Smooth muscle cell (in vitro differentiated cells): Measurements from ENCODE around the gene AMER2. TPM values are rescaled to one million over a fixed set of nuclear protein-coding genes. Genes with fewer than 3 reads are reported as not detected.

Experiments used
- DNase-seq: peaks from one replicate; lab custom pipeline; 2025; ENCODE audit not compliant: unreplicated experiment; lab: John Stamatoyannopoulos, UW
- H2AFZ ChIP-seq: fragments of 200-600 bp; sonication (generic); 2 replicates; pipeline ENCODE4 v1.6.0; 2016; ENCODE audit warnings: antibody characterized with exemption, low read depth, mild to moderate bottlenecking
- H3F3A ChIP-seq: fragments of 200-600 bp; sonication (generic); 2 replicates; pipeline ENCODE4 v1.6.0; 2017; ENCODE audit warnings: antibody characterized with exemption, low read depth
- H3K27ac ChIP-seq: fragments of 200-600 bp; sonication (generic); 2 replicates; pipeline ENCODE4 v1.5.1; 2016; ENCODE audit warnings: low read depth, mild to moderate bottlenecking
- H3K27me3 ChIP-seq: fragments of 200-600 bp; sonication (generic); 2 replicates; pipeline ENCODE4 v1.6.1; 2016; ENCODE audit warnings: low read depth, mild to moderate bottlenecking
- H3K36me3 ChIP-seq: fragments of 200-600 bp; sonication (generic); 2 replicates; pipeline ENCODE4 v1.5.1; 2016; ENCODE audit warnings: low read depth
- H3K4me1 ChIP-seq: fragments of 200-600 bp; sonication (generic); 2 replicates; pipeline ENCODE4 v1.5.1; 2016; ENCODE audit warnings: low read depth
- H3K4me2 ChIP-seq: fragments of 200-600 bp; sonication (generic); 2 replicates; pipeline ENCODE4 v1.6.0; 2016; ENCODE audit warnings: mild to moderate bottlenecking
- H3K4me3 ChIP-seq: fragments of 200-600 bp; sonication (generic); 2 replicates; pipeline ENCODE4 v1.5.1; 2016; ENCODE audit warnings: mild to moderate bottlenecking
- H3K79me2 ChIP-seq: fragments of 200-600 bp; sonication (generic); 2 replicates; pipeline ENCODE4 v1.6.0; 2016; ENCODE audit warnings: low read depth, mild to moderate bottlenecking
- H3K9ac ChIP-seq: fragments of 200-600 bp; sonication (generic); 2 replicates; pipeline ENCODE4 v1.6.0; 2016; ENCODE audit warnings: low read depth
- H3K9me3 ChIP-seq: fragments of 200-600 bp; sonication (generic); replicated peaks from 2 replicates; pipeline ENCODE4 v1.5.1; 2016; ENCODE audit warnings: low read depth
- H4K20me1 ChIP-seq: fragments of 200-600 bp; sonication (generic); 2 replicates; pipeline ENCODE4 v1.6.0; 2016; ENCODE audit warnings: low read depth
- WGBS: methylation state at CpG from one replicate; pipeline ENCODE4 v1.1.7; 2016; ENCODE audit warnings: low lambda C conversion rate; 5-methylcytosine and 5-hydroxymethylcytosine counted together
- polyA plus RNA-seq: library from polyadenylated mRNA; unstranded; fragments of >200 nt; fragmentation: Nextera tagmentation; extraction: Ambion mirVana; gene quantifications from 2 replicates; pipeline ENCODE4 v1.2.1, GENCODE V29; 2016
- total RNA-seq: library from RNA; depleted of rRNA; stranded (reverse); fragments of >200 nt; gene quantifications from 2 replicates; pipeline ENCODE4 v1.2.3, GENCODE V29; 2014
- TF ChIP-seq, protein P1 (sequence below): fragments of 200-600 bp; sonication (generic); IDR thresholded peaks from 2 replicates; pipeline ENCODE4 v1.5.1; 2017; ENCODE audit warnings: borderline replicate concordance, mild to moderate bottlenecking, antibody characterized with exemption; ENCODE audit not compliant: insufficient read depth, poor library complexity, severe bottlenecking

AMER2 gene
- total and polyA plus RNA-seq, 2 experiments from 2014 or later: 0.09 TPM; not detected in 1

DNA sequence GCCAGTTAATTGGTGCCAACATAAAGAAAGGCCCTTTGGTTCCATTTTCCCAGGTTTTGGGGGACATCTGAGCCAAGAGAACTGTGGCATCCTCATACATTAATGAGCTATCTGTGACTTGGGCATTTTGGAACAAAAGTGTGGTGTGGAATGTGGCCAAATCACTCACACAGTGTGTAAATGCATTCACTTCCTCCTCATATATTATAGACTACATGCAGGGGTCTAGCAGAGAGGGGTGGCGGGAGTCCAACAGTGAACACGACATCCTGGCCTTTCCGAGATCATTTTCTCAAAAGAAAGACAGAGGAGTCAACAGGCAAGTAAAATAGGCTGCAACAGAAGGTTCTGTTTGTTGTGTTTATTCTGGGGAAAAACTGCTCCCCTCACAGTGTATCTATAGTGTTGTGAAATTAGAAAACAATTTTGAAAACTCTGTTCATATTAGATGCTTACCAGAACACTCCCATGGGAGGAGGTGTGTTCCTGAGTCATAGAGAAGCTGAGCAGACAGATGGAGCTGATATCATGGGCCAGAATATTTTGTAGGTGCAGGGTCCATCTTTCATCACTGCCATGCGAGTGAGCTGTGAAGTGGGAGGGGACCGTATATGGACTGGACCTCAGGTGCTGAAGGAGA is 39.2 kb downstream of the AMER2 start:
- no peak overlapping the region for H3K27ac ChIP-seq
- H3K27me3 ChIP-seq: peaks cover 20% of the 10 kb centered on the region
- H3K79me2 ChIP-seq: no peaks in the 10 kb centered on the region
- H2AFZ ChIP-seq: no peak overlapping the region
- no peaks in the 10 kb centered on the region for H3K9me3 ChIP-seq
- no peak overlapping the region for H3K4me3 ChIP-seq
- H3K4me2 ChIP-seq: no peak overlapping the region
- H3K4me1 ChIP-seq: peaks cover 7% of the 10 kb centered on the region
- DNase-seq: no peak
- TF ChIP-seq, protein P1, sequence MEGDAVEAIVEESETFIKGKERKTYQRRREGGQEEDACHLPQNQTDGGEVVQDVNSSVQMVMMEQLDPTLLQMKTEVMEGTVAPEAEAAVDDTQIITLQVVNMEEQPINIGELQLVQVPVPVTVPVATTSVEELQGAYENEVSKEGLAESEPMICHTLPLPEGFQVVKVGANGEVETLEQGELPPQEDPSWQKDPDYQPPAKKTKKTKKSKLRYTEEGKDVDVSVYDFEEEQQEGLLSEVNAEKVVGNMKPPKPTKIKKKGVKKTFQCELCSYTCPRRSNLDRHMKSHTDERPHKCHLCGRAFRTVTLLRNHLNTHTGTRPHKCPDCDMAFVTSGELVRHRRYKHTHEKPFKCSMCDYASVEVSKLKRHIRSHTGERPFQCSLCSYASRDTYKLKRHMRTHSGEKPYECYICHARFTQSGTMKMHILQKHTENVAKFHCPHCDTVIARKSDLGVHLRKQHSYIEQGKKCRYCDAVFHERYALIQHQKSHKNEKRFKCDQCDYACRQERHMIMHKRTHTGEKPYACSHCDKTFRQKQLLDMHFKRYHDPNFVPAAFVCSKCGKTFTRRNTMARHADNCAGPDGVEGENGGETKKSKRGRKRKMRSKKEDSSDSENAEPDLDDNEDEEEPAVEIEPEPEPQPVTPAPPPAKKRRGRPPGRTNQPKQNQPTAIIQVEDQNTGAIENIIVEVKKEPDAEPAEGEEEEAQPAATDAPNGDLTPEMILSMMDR: no peak
- no peaks in the 10 kb centered on the region for H4K20me1 ChIP-seq
- WGBS: 94% methylated on average over 5 of the region's 5 CpGs
- no peak overlapping the region for H3K9ac ChIP-seq
- H3F3A ChIP-seq: no peaks in the 10 kb centered on the region
- no peaks in the 10 kb centered on the region for H3K36me3 ChIP-seq

DNA sequence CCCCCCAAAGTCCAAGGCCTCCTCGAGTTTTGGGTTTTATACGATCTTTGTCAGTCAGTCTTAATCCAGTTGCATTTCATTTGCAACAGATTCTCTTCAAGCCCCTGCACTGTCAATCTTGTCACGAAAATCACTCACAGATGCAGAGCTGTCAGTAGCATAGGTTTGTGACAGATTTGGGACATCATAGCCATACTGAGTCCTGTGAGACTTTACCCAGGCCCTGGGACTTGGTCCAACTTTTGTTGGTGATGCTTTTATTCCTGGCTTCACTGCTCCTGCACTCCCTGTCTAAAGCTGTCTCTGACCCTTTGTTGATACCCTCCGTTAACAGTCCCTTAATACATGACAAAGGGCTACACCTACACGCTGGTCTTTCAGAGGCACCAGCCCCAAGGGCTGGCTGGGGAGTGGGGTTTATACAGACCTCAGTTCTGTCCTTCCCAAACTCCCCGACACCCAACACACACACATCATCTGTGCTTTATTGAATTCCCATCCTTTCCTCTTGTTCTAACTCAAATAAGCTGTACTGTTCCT is 40.1 kb downstream of the AMER2 start:
- Histone ChIP-seq H3K36me3 (no peaks in the 10 kb centered on the region), H3K4me1 (peaks cover under 1% of the 10 kb centered on the region), H3K4me3 (no peak overlapping the region), H3K27me3 (peaks cover 11% of the 10 kb centered on the region), H2AFZ (no peak overlapping the region), H3K9me3 (no peaks in the 10 kb centered on the region), H3K79me2 (no peaks in the 10 kb centered on the region), H4K20me1 (no peaks in the 10 kb centered on the region), H3K4me2 (no peak overlapping the region), H3K27ac (no peak overlapping the region), H3F3A (no peaks in the 10 kb centered on the region), H3K9ac (no peak overlapping the region)
- WGBS: 70% methylated on average over 6 of the region's 6 CpGs
- TF ChIP-seq, protein P1: no peak
- DNase-seq: no peak

DNA sequence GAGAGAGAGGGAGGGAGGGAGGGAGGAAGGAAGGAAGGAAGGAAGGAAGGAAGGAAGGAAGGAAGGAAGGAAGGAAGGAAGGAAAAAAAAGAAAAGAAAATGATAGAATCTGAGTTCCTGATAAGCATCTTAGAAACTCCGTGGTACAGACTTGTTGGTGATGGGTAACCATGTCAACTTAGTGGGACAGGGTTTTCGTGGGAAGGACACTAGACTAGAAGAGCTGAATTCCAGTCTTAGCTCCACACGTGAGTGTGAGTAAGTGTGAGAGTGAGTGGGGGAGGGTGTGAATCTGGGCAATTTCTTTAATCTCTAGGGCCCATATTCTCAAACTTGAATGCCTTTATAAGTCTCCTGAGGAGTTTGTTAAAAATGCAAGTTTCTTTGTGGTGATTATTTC is 41.1 kb downstream of the AMER2 start:
- no peaks in the 10 kb centered on the region for H3K79me2 ChIP-seq
- no peak overlapping the region for H3K27ac ChIP-seq
- peaks cover 1% of the 10 kb centered on the region for H3K27me3 ChIP-seq
- no peak overlapping the region for H3K4me3 ChIP-seq
- H3K36me3 ChIP-seq: no peaks in the 10 kb centered on the region
- DNase-seq: no peak
- H2AFZ ChIP-seq: no peak overlapping the region
- WGBS: 67% methylated on average over 3 of the region's 3 CpGs
- no peak overlapping the region for H3K4me2 ChIP-seq
- H4K20me1 ChIP-seq: no peaks in the 10 kb centered on the region
- H3K9ac ChIP-seq: no peak overlapping the region
- H3F3A ChIP-seq: no peaks in the 10 kb centered on the region
- H3K9me3 ChIP-seq: no peaks in the 10 kb centered on the region
- H3K4me1 ChIP-seq: no peaks in the 10 kb centered on the region
- TF ChIP-seq, protein P1: no peak
